NCI-H1105 treated with DMSO at 0.1 percent for 48 hours (cell line): ENCODE results near the gene CTNNA3.

Experiments
- DNase-seq: peaks from one replicate; lab custom pipeline; 2025; lab: John Stamatoyannopoulos, UW

CTNNA3 gene

GRCh38 chr10:67114945-67115344 is 581.0 kb downstream of the CTNNA3 start:
- no peak for DNase-seq

GRCh38 chr10:67112765-67113164 is 583.2 kb downstream of the CTNNA3 start:
- no peak for DNase-seq

GRCh38 chr10:67110286-67110685 is 585.7 kb downstream of the CTNNA3 start:
- DNase-seq: peak; percentile 67

GRCh38 chr10:67107670-67108069 is 588.3 kb downstream of the CTNNA3 start:
- DNase-seq: no peak

GRCh38 chr10:67100951-67101350 is 595.0 kb downstream of the CTNNA3 start:
- DNase-seq: no peak

GRCh38 chr10:67098461-67098860 is 597.5 kb downstream of the CTNNA3 start:
- DNase-seq: no peak

- DNase-seq: no peak
Measured at GRCh38 chr10:67095531-67095930, 600.5 kb downstream of the CTNNA3 start.

GRCh38 chr10:67088036-67088435 is 608.0 kb downstream of the CTNNA3 start:
- DNase-seq: no peak

GRCh38 chr10:67087135-67087425 is 608.9 kb downstream of the CTNNA3 start:
- no peak for DNase-seq

GRCh38 chr10:67086327-67087134 is 609.5 kb downstream of the CTNNA3 start:
- DNase-seq: no peak

GRCh38 chr10:67079126-67079525 is 616.9 kb downstream of the CTNNA3 start:
- no peak for DNase-seq

- DNase-seq: no peak
Measured at GRCh38 chr10:67077376-67077775, 618.6 kb downstream of the CTNNA3 start.

GRCh38 chr10:67076144-67076543 is 619.9 kb downstream of the CTNNA3 start:
- no peak for DNase-seq

GRCh38 chr10:67075491-67075971 is 620.5 kb downstream of the CTNNA3 start:
- DNase-seq: no peak

GRCh38 chr10:67072654-67073053 is 623.3 kb downstream of the CTNNA3 start:
- DNase-seq: no peak

- no peak for DNase-seq
Measured at GRCh38 chr10:67050415-67050814, 645.6 kb downstream of the CTNNA3 start.

GRCh38 chr10:67049988-67050387 is 646.0 kb downstream of the CTNNA3 start:
- no peak for DNase-seq

- DNase-seq: no peak
Measured at GRCh38 chr10:67046507-67046906, 649.5 kb downstream of the CTNNA3 start.

GRCh38 chr10:67045404-67045803 is 650.6 kb downstream of the CTNNA3 start:
- DNase-seq: no peak

- DNase-seq: no peak
Measured at GRCh38 chr10:67043041-67043440, 653.0 kb downstream of the CTNNA3 start.

- DNase-seq: no peak
Measured at GRCh38 chr10:67036808-67037207, 659.2 kb downstream of the CTNNA3 start.

- no peak for DNase-seq
Measured at GRCh38 chr10:67033878-67034277, 662.1 kb downstream of the CTNNA3 start.

- DNase-seq: no peak
Measured at GRCh38 chr10:67022099-67022498, 673.9 kb downstream of the CTNNA3 start.

GRCh38 chr10:67017218-67017617 is 678.8 kb downstream of the CTNNA3 start:
- no peak for DNase-seq
